ENCODE data around the gene CDH22.

GRCh38 chr20:46279103-46279502, 29.2 kb downstream of the CDH22 start:
- no peak for TF ChIP-seq CTCF (IDR thresholded peaks at IDR 0.05; ENCODE audit: borderline replicate concordance, extremely low read depth, low read length, poor library complexity, severe bottlenecking)
- TF ChIP-seq EZH2 (IDR thresholded peaks at IDR 0.05; ENCODE audit: borderline replicate concordance, low read depth, low read length, severe bottlenecking), result no peak

All from DND-41 (cell line).